Right renal pelvis (tissue), 4 donors: ENCODE measurements around the gene PRKN. TPM values are rescaled to one million over a fixed set of nuclear protein-coding genes. Genes with fewer than 3 reads are reported as not detected.
"Not testable (repeated sequence)": the region's sequence is repeated elsewhere in the genome, so short reads cannot be mapped to it uniquely, and the experiment has no call there.

Experiments used
- DNase-seq, 4 donors: peaks; one replicate each; pipeline ENCODE4 v3.0.0-alpha.2; 2013; ENCODE audit warnings: low read depth in 4 of 4, low spot score in 3 of 4, missing footprints in 1 of 4
- polyA plus RNA-seq, 4 donors: library from polyadenylated mRNA; unstranded; fragments of 120-200 nt; gene quantifications; one replicate each; pipeline ENCODE4 v1.2.1, GENCODE V29; 2013; ENCODE audit not compliant: insufficient read length in 4 of 4

Gene PRKN
- polyA plus RNA-seq, 4 donors = 8.7 to 12.4 (median 10.8) TPM

DNA sequence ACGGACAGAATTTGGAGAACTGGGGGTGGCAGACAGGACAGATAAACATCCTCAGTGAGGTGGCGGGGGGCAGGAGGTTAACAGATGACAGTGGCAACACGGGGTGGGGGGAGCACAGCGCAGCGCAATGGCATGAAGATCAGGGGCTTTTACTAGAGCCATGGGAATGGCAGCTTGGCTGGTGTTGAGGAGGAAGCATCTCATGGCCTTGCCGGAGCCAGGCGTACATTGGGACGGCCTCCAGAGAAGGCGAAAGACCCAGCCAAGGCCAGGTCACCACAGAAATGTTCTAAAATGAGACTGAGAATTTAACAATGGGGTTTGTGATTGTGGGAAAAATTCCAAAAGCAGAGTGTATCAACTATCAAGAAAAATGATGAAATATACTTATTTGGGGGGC, 173.0 kb downstream of the PRKN start:
- DNase-seq = no peak

DNA sequence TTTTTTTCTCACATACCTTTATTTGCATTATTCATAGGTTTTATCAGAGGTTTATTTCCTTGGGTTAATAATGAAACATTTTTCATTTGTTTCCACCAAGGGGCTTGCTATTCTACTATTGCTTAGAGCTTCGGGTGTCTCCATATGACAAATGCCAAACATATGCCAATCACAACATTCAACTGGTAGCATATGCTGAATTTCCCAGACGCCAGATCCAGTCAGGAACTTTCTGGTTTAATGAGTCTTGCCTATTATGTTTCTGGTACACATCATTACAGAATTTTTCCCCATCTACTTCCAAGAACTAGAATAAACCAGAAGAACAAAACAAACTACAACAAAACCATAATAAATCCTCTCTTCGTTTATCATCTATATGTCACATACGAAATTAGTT, 180.7 kb downstream of the PRKN start:
- DNase-seq = no peak

DNA sequence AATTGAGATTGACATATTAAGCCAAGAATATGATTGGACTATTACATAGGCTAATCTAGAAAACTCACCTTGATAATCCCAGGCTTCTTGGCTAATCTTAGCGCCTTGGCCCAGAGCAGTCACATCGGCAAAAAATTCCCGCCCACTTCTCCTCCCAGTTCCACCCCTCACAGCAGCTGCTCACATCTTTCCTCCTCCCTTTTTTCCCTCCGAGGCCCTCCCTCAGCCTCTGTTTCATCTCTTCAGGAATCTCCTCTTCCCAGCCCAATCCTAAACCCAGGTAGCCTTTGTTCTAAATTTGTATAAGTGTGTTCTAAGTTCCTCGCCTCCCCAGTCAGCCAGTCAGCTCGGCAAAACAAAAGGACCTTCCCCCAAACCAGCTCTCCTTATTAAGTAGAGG, 184.3 kb downstream of the PRKN start:
- DNase-seq = no peak

DNA sequence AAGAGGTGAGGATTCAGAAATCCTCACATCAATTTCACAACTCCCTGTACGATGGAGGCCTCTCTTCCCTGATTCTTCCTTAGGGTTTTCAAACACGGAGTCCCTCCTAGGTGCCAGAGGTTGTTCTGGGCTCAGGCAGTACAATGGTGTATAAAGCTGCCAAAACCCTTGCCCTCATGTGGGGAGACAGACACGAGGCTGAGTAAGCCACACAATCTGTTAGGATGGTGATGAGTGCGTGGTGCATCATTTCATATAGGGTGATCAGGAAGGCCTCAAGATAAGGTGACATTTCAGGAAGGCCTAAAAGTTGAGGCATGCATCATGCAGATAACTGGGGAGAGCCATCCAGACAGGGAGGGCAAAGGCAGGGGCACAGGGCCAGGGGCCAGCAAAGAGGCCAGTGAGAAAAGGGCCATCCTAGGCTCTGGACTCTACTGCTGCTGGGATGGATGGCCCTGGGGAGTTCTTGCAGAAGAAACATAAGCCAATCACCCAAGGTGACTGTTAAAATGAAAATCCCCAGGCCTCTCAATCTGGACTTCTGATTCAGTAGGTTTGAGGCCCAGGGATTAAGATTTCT, 186.5 kb downstream of the PRKN start:
- no peak for DNase-seq

DNA sequence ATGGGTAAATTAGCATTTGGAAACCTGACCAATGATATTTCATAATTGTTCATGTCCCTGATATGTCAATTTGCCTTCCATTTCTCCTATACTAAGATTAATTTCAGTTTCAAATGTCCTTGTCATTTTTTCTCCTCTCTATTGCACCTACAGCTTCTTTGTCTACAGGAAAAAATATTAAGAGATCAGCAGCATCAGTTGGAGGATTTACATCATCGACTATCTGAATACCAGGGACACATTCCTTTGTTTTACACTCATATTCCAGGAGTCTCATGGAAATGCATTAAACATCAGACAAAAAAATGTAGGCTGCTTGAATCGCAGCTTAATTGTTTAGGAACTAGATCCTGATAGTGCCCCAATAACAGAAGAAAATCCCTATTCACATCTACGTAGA, 188.2 kb downstream of the PRKN start:
- no peak for DNase-seq

DNA sequence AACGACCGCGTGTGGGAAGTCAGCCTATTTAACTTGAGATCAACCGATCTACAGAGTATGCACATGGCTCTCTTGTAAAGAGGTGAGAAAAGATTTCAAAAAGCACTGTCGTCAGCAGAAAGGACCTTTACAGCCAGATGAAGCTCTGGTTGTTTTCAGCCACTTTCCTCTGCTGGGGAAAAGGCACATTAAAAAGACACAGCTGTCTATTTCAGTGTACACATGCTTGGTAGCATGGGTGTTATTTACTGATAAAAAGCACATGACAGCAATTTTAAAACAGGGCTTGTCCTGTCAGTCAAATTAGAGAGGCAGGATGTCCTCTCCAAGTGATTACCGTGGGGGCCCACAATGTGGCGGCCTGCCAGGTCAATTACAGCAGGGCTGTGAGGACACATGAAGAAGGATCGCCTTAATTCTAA, 188.9 kb downstream of the PRKN start:
- DNase-seq = no peak

DNA sequence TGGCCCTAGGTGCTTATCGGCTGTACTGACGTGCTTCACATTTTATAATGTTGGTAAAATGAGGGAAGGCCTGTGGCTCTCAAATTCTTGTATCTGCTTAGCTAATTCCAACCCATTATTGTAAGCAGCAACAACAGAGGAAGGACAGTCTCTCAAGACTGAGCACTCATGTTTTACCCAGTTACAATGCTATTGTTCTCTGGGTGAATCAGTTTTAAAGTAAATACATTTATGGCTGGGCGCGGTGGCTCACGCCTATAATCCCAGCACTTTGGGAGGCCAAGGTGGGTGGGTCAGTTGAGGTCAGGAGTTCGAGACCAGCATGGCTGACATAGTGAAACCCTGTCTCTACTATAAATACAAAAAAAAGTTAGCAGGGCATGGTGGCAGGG, 194.6 kb downstream of the PRKN start:
- no peak for DNase-seq

DNA sequence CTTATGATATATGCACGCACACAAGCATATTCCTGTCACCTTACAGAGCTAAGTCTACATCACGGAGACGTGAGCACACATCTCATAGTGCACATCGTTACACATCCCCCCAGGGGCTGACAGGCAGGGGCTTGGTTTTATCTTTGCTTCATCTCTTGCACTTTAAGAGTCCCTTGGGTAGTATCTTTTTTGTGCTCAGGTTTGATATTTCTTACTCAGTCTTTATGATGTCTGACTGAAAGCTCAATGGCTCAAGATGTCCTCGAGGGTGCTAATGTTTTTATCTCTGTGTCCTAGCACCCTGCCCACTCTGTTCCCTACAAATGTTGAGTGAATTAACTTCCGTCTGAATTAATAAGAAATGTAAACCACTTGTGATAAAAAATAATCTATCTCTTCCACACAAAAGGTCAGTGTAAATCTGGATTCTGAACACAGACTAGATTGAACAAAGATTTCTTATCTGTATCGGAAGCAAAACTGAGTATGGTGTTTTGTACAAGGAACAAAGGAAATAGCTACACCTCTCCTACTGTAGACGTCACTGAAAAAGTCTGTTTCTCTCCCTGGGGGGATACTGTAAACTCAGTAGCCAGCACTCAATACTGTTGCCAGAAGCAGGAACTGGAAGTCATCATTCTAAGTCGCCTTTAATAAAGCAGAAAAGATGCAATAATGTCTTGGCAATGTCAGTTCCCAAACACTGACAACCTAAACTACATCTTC, 195.1 kb downstream of the PRKN start:
- no peak for DNase-seq

DNA sequence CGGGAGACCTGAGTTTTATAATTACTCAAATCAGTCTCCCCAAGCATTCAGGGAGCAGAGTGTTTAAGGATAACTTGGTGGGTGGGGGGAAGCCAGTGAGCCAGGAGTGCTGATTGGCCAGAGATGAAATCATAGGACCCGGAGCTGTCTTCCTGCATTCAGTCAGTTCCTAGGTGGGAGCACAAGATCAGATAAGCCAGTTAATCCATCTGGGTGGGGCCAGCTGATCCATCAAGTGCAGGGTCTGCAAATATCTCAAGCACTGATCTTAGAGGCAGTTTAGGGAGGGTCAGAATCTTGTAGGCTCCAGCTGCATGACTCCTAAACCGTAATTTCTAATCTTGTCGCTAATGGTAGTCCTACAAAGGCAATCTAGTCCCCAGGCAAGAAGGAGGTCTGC, 196.2 kb downstream of the PRKN start:
- DNase-seq = not testable (repeated sequence)

DNA sequence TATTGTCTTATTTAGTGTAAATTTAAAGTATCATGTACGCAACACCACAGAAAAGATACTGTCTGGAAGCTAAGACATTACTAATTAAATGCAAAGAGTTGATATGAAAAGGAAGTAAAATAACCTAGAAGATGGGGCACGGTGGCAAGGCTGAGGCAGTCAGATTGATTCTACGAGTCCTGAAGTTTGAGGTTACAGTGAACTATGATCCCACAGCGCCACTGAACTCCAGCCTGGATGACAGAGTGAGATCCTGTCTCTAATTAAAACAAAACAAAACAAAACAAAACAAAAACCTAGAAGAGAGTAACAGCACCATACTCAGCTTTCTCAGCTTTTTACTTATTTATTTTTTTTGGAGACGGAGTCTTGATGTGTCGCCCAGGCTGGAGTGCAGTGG, 199.0 kb downstream of the PRKN start:
- no peak for DNase-seq

DNA sequence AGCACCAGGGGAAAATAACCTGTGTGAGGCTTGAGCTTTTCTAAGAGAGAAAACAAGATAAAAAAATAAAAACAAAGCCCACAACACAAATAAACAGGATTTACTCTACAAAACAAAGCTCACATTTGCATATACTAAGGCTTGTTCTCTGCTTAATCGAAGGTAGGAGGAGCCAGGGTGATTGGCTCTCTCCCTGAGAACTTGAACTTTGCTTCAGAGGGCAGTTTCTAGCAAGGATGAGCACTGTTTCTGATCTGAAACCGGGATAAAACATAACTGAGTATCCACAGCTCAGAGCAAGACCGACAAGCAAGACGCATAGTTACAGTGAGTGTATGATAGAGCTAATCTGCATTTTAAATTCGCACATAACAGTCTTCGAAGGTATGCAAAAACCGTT, 200.6 kb downstream of the PRKN start:
- DNase-seq = no peak

DNA sequence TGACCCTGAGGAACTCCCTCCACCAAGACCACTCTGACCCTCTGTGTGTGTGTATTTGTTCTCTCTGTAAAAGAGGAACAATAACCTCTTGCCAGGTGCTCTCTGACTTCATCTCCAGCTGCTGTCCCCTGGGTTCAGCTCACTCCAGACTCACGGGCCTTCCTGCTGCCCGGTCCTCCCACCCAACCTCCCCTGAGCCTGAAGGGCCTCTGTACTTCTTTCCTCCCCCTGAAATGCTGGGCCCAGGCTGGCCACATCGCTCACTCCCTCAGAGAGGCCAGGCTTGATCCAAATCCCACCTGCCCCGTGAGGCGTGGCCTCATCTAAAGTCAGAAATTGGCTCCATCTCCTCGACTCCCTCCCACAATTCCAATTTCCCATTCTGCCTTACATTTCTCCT, 202.4 kb downstream of the PRKN start:
- no peak for DNase-seq

DNA sequence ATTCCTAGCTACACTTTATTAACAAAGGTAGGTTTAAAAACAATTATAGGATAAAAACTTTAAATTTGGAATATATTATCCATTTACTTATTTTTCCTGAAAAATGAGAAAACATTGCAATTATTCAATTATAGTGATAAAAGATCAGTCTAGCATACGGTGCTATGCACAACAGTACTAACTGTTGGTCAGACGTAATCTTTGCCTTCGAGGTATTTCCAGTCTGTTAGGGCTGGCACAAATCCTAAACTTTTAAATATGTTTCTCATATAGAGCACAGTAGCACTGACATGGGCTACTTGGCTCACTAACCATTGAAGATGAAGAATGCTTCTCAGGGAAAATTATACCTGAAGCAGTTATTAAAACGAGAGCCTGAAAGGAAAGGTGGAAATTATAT, 214.8 kb downstream of the PRKN start:
- no peak for DNase-seq

DNA sequence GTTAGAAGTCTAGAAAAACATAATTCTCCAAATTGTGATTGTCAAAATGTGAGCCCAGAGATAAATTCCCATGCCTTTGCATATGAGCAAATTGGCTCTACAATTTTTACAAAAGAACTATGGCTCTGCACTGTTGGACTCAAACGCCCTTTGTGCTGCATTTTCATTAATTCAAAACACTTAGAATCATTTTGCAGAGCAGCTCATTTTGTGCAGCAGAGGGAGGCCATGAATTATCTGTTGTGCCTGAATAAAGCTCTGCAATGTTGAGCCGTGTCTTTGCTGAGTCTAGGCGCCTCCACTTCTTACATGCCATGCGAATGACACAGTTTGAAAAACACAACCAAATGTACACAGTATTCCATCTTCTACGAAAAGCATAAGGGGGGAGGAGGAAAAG, 230.2 kb downstream of the PRKN start:
- DNase-seq = no peak

DNA sequence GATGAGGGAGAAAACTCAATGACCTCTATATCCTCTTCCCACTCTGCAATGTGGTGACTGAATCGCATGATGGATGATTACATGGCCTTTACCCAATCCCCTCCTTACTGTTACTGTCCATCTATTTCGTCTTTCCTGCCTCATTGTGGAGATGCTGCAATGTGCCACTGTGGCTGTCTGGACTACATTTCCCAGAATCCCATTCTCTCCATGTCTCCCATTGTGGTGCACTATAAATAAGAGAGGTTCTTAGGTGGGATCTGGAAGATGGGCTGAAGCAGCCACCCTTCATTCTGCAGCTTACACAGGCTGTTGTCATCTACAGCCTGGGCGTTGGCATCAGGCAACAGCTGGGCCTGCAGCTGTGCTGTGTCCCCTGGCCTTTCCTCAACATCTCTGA, 233.6 kb downstream of the PRKN start:
- no peak for DNase-seq

DNA sequence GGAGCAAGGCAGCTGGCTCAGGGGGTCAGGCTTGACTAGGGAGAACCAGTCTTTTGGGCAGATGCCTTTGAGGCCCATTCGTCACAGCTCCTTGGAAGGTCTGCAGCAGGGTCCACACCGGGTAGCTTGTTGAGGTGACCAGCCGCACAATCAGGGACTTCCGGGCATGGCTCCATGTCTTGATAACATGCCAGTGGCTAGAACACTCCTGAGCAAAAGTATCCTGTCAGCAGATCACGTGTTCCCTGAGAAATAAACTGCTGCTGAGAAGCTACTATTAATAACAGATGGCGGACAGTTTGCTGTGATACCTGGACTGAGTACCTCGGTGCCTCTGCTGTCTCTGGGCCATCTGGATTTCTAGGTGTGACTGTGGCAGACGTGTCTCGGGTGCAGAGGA, 235.9 kb downstream of the PRKN start:
- DNase-seq = no peak

DNA sequence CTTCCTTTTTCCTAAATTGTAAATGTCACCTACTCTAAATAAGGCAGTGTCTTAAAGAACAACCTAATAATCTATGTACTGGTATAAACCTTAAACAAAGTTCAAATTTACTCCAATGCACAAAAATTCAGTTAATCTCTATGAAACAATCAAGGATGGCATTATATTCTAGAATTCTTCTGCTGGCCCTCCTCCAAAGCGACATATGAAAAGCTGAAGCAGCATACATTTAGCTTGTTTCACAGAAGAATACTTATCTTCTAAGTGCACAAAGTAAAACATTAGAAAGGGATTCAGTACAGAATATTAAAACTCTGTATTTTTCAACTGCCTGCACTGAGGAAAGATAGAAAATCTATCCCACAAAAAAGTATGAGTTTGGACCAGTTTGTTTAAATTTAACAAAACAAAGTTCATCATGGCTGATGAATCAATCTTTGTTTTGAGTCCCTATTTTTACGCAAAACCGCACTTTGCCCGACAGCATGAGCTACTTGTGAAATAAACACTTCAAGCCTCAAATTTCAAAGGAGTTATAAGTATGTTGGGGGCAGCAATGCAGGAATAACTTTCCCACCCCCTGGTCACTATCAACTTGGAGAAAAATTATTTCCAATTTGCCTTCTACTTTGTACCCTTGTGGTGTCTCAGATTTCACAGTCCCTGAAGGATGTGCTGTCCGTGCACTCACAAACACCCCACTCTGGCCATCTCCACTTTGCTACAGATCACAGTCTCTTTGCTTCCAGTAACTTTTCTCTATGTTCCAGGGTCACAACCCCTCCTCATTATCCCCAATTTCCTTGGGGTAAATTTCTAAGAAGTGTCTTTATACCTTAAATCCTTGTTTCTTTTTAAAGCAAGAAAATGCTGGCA, 238.2 kb downstream of the PRKN start:
- DNase-seq = no peak

DNA sequence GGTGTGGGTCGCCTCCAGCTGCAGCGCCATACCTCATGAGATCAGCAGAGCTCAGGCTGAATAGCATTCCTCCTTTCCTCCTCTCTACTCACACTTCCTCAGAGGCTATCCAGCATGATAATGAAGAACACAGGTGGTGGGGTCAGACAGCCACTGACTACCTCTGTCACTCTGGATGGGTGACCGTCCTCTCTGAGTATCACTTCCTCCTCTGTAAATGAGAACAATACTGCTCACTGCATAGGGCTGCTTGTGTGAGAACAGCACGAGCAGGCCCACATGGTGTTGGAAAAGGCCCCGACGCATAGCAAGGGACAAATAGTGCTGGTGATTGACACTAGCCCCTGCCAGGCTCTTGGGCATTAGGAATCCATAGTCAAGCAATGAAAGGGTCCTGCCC, 239.1 kb downstream of the PRKN start:
- DNase-seq = no peak

DNA sequence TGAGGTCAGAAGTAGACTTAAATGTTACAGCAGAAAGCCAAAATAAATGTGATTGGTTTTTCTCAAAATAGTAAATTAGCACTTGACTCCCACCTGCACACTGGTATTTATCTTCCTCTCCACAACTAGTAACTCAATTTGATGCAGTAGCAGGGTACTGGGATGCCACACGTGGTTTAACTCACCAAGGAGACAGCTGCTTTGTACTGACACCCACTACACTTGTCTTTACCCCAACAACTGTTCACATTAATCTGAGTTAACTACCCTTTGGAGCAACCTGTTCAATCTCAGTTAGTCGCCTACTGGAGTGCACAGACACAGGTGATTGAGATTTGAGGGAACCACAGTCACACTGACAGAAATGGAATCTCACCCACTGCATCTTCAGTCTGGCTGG, 242.1 kb downstream of the PRKN start:
- DNase-seq = no peak

DNA sequence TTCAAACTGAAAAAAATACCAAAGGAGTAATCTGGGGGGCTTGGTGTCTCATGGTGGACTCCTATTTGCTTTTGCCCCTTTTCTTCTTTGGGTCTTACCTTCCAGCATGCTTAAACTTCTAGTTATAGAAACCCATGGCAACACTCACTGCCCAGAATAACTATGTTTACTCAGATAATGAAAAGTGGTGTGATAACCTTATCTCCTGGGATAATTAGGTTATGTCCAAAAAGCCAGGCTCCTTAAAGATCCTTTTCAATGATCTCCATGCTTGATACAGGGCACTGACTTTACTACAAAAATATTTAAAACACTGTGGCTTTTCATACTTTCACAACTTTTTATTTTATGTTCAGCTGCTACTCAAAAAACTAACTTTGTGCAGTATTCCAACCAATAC, 245.6 kb downstream of the PRKN start:
- DNase-seq = no peak

DNA sequence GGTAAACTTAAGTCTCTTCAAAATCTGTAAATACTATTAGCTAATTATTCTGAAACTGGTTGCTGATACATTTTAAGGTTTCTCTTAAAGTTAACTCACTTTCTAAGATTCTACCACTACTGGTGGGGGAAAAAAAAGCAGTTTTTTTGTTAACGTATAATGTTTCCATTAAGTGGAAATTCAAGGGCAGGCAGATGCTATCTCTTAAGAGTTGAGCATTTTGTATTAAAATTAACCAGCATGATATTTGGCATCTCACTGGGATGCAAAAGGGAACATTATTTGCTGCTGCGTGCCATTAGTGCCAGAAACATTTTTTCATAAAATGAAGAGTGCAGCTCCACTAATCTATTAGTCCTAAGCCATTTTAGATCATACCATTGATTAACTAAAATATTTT, 246.2 kb downstream of the PRKN start:
- no peak for DNase-seq

DNA sequence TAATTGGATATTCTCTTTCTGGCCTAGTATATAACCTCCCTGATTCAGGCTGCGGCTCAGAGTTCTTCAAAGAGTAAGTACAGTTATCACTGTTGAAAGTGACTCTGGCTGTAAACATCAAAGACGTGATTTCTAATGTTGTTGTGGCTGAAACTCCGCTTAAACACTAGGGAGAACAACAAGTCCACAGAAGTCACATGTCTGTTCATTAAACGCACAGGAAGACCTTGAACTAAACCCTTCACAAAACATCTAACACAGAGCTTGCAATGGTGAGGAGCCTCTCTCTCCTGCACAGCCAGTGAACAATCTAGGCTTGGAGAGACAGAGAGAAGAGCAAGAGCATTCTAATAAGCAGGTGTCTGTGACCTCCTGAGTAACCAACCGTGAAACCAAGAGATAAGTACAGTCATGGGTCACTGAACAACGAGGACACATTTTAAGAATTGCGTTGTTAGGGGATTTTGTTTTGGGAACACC, 249.3 kb downstream of the PRKN start:
- DNase-seq = peak in 1 of 4 donors; percentile 13
